Measurements from ENCODE around the gene SLC35A5.
A peak's percentile ranks its signal among the peaks of the same experiment; 100 is the strongest.
"Not testable (repeated sequence)": the region's sequence is repeated elsewhere in the genome, so short reads cannot be mapped to it uniquely, and the experiment has no call there.

The SLC35A5 gene

GRCh38 chr3:112561734-112562529, at the start of gene SLC35A5, which contains the start of gene ATG3:
TSS of gene SLC35A5 (plus strand) at chr3:112562045. CDS start at chr3:112563404, 1,359 bp downstream.
TSS of gene ATG3 (minus strand) at chr3:112561962. CDS start at chr3:112561528, 434 bp downstream.
- peak; percentile 99 for DNase-seq

GRCh38 chr3:112512320-112512719, 49.5 kb upstream of the SLC35A5 start:
- DNase-seq = no peak

- DNase-seq = no peak
These were observed 47.2 kb upstream of the SLC35A5 start for GRCh38 chr3:112514527-112515128.

- not testable (repeated sequence) for DNase-seq
These were observed 42.9 kb upstream of the SLC35A5 start for GRCh38 chr3:112518970-112519369.

GRCh38 chr3:112519424-112520001, 42.3 kb upstream of the SLC35A5 start:
- peak; percentile 29 for DNase-seq

- not testable (repeated sequence) for DNase-seq
These were observed 37.7 kb upstream of the SLC35A5 start for GRCh38 chr3:112524127-112524526.

GRCh38 chr3:112530573-112530972, 31.3 kb upstream of the SLC35A5 start:
- no peak for DNase-seq

- no peak for DNase-seq
These were observed 30.5 kb upstream of the SLC35A5 start for GRCh38 chr3:112531358-112531781.

- no peak for DNase-seq
These were observed 21.8 kb upstream of the SLC35A5 start for GRCh38 chr3:112539825-112540650.

GRCh38 chr3:112546216-112546759, 15.6 kb upstream of the SLC35A5 start:
- no peak for DNase-seq

GRCh38 chr3:112550859-112551258, 11.0 kb upstream of the SLC35A5 start:
- DNase-seq = no peak

GRCh38 chr3:112555535-112556170, 6.2 kb upstream of the SLC35A5 start:
- DNase-seq = no peak

- DNase-seq = no peak
These were observed 3.9 kb upstream of the SLC35A5 start for GRCh38 chr3:112557976-112558375.

- no peak for DNase-seq
These were observed 1.5 kb upstream of the SLC35A5 start for GRCh38 chr3:112560307-112560706.

- DNase-seq = peak; percentile 85
These were observed 943 bp upstream of the SLC35A5 start for GRCh38 chr3:112560721-112561483.

GRCh38 chr3:112561484-112561733, 436 bp upstream of the SLC35A5 start:
- DNase-seq = no peak

GRCh38 chr3:112564247-112564939, 2.5 kb downstream of the SLC35A5 start:
- not testable (repeated sequence) for DNase-seq

GRCh38 chr3:112564940-112565305, 3.1 kb downstream of the SLC35A5 start:
- no peak for DNase-seq

GRCh38 chr3:112568642-112569041, 6.8 kb downstream of the SLC35A5 start:
- DNase-seq = no peak

- DNase-seq = no peak
These were observed 7.4 kb downstream of the SLC35A5 start for GRCh38 chr3:112569265-112569664.

GRCh38 chr3:112572701-112573100, 10.9 kb downstream of the SLC35A5 start:
- DNase-seq = no peak
